ENCODE measurements around the gene VANGL1.

VANGL1 gene

GRCh38 chr1:115604508-115604907, 37.3 kb upstream of the VANGL1 start:
- no peaks in the 10 kb centered on the region for H4K20me1 ChIP-seq (ENCODE audit: insufficient read depth, low read length)
- H3K9me2 ChIP-seq (replicated peaks; ENCODE audit: insufficient read depth, low read length): no peaks in the 10 kb centered on the region
- H3K27me3 ChIP-seq (replicated peaks; ENCODE audit: insufficient read depth, low read length): no peaks in the 10 kb centered on the region
- no peak overlapping the region for H3K4me3 ChIP-seq (ENCODE audit: low read length)
- no peak overlapping the region for H3K9ac ChIP-seq (ENCODE audit: low read length)
- no peak overlapping the region for H2AFZ ChIP-seq (ENCODE audit: low read length)
- H3K4me1 ChIP-seq (ENCODE audit: low read length): no peaks in the 10 kb centered on the region
- TF ChIP-seq EZH2phosphoT487 (IDR thresholded peaks at IDR 0.05; ENCODE audit: low read length): no peak
- TF ChIP-seq CTCF (IDR thresholded peaks at IDR 0.05; ENCODE audit: low read length): no peak
- no peak for TF ChIP-seq EZH2 (optimal IDR thresholded peaks at IDR 0.05; ENCODE audit: low read depth, low read length)
- no peaks in the 10 kb centered on the region for H3F3A ChIP-seq (ENCODE audit: insufficient read depth, low read length)
- H3K79me2 ChIP-seq (ENCODE audit: low read length): no peaks in the 10 kb centered on the region
- no peak overlapping the region for H3K27ac ChIP-seq (ENCODE audit: low read length)
- H3K36me3 ChIP-seq (replicated peaks; ENCODE audit: insufficient read depth, low read length): no peaks in the 10 kb centered on the region
- no peak for DNase-seq
- no peak overlapping the region for H3K4me2 ChIP-seq (ENCODE audit: low read depth, low read length)
- H3K9me3 ChIP-seq (replicated peaks; ENCODE audit: insufficient read depth, low read length): no peaks in the 10 kb centered on the region

GRCh38 chr1:115606305-115606704, 35.5 kb upstream of the VANGL1 start:
- no peaks in the 10 kb centered on the region for H3K4me1 ChIP-seq (ENCODE audit: low read length)
- H4K20me1 ChIP-seq (ENCODE audit: insufficient read depth, low read length): no peaks in the 10 kb centered on the region
- no peak overlapping the region for H3K4me2 ChIP-seq (ENCODE audit: low read depth, low read length)
- H3K9ac ChIP-seq (ENCODE audit: low read length): no peak overlapping the region
- no peaks in the 10 kb centered on the region for H3K27me3 ChIP-seq (replicated peaks; ENCODE audit: insufficient read depth, low read length)
- H3F3A ChIP-seq (ENCODE audit: insufficient read depth, low read length): no peaks in the 10 kb centered on the region
- no peak overlapping the region for H3K27ac ChIP-seq (ENCODE audit: low read length)
- no peaks in the 10 kb centered on the region for H3K9me2 ChIP-seq (replicated peaks; ENCODE audit: insufficient read depth, low read length)
- TF ChIP-seq CTCF (IDR thresholded peaks at IDR 0.05; ENCODE audit: low read length) (no peak), EZH2phosphoT487 (IDR thresholded peaks at IDR 0.05; ENCODE audit: low read length) (no peak)
- H3K9me3 ChIP-seq (replicated peaks; ENCODE audit: insufficient read depth, low read length): no peaks in the 10 kb centered on the region
- no peak overlapping the region for H2AFZ ChIP-seq (ENCODE audit: low read length)
- H3K79me2 ChIP-seq (ENCODE audit: low read length): no peaks in the 10 kb centered on the region
- no peaks in the 10 kb centered on the region for H3K36me3 ChIP-seq (replicated peaks; ENCODE audit: insufficient read depth, low read length)
- no peak overlapping the region for H3K4me3 ChIP-seq (ENCODE audit: low read length)
- no peak for DNase-seq

DNA sequence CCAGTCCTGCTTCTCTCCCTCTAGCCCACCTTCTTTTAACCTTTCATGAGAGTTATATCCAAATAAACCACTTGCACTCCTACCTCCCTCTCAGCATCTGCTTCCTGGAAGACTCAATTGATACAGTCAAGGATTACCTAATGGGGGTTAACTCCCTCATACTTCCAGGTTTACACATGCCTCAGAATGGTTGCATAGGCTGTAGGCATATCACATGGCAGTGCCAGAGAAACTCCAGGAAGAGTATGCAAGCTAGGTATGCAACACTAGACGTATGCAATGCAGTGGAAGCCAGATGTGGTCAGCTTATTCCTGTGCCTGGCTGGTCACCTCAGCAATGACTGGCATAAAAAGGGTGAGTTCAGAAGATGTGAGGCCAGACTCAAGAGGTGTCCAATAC, 32.7 kb upstream of the VANGL1 start:
- Histone ChIP-seq H3K4me2 (ENCODE audit: low read depth, low read length) (no peak overlapping the region), H3K27ac (ENCODE audit: low read length) (no peak overlapping the region), H3K36me3 (replicated peaks; ENCODE audit: insufficient read depth, low read length) (no peaks in the 10 kb centered on the region), H3F3A (ENCODE audit: insufficient read depth, low read length) (no peaks in the 10 kb centered on the region), H3K4me1 (ENCODE audit: low read length) (no peaks in the 10 kb centered on the region), H3K79me2 (ENCODE audit: low read length) (no peaks in the 10 kb centered on the region), H3K9me3 (replicated peaks; ENCODE audit: insufficient read depth, low read length) (no peaks in the 10 kb centered on the region), H3K4me3 (ENCODE audit: low read length) (no peak overlapping the region), H3K27me3 (replicated peaks; ENCODE audit: insufficient read depth, low read length) (no peaks in the 10 kb centered on the region), H3K9me2 (replicated peaks; ENCODE audit: insufficient read depth, low read length) (no peaks in the 10 kb centered on the region), H4K20me1 (ENCODE audit: insufficient read depth, low read length) (no peaks in the 10 kb centered on the region), H3K9ac (ENCODE audit: low read length) (no peak overlapping the region), H2AFZ (ENCODE audit: low read length) (no peak overlapping the region)
- DNase-seq: no peak
- TF ChIP-seq EZH2 (optimal IDR thresholded peaks at IDR 0.05; ENCODE audit: low read depth, low read length) (no peak), EZH2phosphoT487 (IDR thresholded peaks at IDR 0.05; ENCODE audit: low read length) (no peak), CTCF (IDR thresholded peaks at IDR 0.05; ENCODE audit: low read length) (no peak)
